Transverse colon (tissue), 3 donors: ENCODE data around the gene PPM1F.

ENCODE experiments used
- EP300 ChIP-seq: sonication (generic); formaldehyde crosslinking; IDR thresholded peaks from one replicate; pipeline ENCODE4 v1.6.1; 2017; ENCODE audit warnings: antibody characterized with exemption, low read depth
- POLR2AphosphoS5 ChIP-seq, 3 donors: sonication (generic); formaldehyde crosslinking; IDR thresholded peaks; one replicate each; pipeline ENCODE4 v1.6.1; 2016; ENCODE audit warnings: antibody characterized with exemption in 3 of 3

DNA sequence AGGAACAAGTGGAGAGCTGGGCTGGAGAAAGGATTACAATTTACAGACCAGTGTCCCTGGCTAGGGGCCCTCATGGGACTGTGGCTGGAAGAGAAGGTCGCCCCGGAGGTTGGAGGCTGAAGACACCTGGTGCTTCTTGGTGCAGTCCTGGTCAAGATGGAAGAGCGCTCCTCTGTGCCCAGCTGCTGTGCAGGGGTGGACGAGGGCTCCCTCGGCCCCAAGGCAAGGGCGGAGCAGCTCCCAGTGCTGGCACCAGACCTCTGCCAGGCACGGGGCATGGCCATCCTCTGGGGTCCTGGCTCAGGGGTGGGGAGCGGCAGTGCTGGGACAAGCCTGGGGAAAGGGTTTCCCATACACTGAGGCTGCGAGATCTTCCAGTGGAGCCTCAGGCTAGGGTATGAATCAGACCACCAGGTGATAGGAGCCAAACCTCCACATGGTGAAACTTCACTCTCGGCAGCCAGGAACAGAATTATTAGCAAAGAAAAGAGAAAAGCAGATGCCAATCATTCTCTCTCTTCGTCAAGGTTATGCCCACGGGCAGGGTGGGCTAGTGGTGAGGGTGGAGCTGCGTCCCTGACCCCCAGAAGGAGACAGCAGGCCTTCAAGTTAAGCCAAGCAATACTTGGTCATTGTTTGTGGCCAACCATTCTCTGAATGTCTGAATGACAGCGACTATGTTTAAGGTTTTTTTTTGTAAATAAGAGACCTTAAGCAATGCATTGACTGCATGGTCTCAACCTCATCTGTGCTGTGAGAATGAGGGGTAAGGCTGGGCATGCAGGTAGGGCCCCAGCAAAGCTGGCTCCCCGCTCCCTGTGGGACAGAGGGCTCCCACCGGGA lies 32.1 kb downstream of the PPM1F start:
- TF ChIP-seq POLR2AphosphoS5 (IDR thresholded peaks at IDR 0.05), result no peak
- no peak for TF ChIP-seq EP300
